CD4-positive, alpha-beta T cell treated with Interferon alpha-2 for 1 hour (primary cell): ENCODE measurements around the gene CLEC7A.

Experiments used
- DNase-seq, 2 donors: peaks; one replicate each; pipeline ENCODE4 v3.0.0-alpha.2; 2020 to 2022

CLEC7A gene

GRCh38 chr12:10088955-10089900 lies 40.8 kb downstream of the CLEC7A start:
- DNase-seq, result no peak

- DNase-seq, result no peak
Measured at GRCh38 chr12:10088031-10088430, 42.0 kb downstream of the CLEC7A start.

GRCh38 chr12:10086387-10086786 lies 43.6 kb downstream of the CLEC7A start:
- no peak for DNase-seq

- DNase-seq, result no peak
Measured at GRCh38 chr12:10084733-10085132, 45.3 kb downstream of the CLEC7A start.

- no peak for DNase-seq
Measured at GRCh38 chr12:10082117-10082874, 47.7 kb downstream of the CLEC7A start.

- no peak for DNase-seq
Measured at GRCh38 chr12:10075451-10075850, 54.5 kb downstream of the CLEC7A start.

GRCh38 chr12:10073261-10073660 lies 56.7 kb downstream of the CLEC7A start:
- DNase-seq, result no peak

GRCh38 chr12:10072131-10072530 lies 57.9 kb downstream of the CLEC7A start:
- DNase-seq, result no peak

GRCh38 chr12:10070380-10070779 lies 59.6 kb downstream of the CLEC7A start:
- no peak for DNase-seq

- peak in 1 of 2 donors; percentile 11 for DNase-seq
Measured at GRCh38 chr12:10069976-10070375, 60.0 kb downstream of the CLEC7A start.

- DNase-seq, result peak in 1 of 2 donors; percentile 12
Measured at GRCh38 chr12:10069099-10069498, 60.9 kb downstream of the CLEC7A start.

- peak in 1 of 2 donors; percentile 10 for DNase-seq
Measured at GRCh38 chr12:10068644-10069043, 61.4 kb downstream of the CLEC7A start.

- DNase-seq, result no peak
Measured at GRCh38 chr12:10067942-10068341, 62.1 kb downstream of the CLEC7A start.

- DNase-seq, result no peak
Measured at GRCh38 chr12:10067264-10067663, 62.7 kb downstream of the CLEC7A start.
